Measurements from ENCODE around the gene NUSAP1.
"Not testable (repeated sequence)": the region's sequence is repeated elsewhere in the genome, so short reads cannot be mapped to it uniquely, and the experiment has no call there.

DNA sequence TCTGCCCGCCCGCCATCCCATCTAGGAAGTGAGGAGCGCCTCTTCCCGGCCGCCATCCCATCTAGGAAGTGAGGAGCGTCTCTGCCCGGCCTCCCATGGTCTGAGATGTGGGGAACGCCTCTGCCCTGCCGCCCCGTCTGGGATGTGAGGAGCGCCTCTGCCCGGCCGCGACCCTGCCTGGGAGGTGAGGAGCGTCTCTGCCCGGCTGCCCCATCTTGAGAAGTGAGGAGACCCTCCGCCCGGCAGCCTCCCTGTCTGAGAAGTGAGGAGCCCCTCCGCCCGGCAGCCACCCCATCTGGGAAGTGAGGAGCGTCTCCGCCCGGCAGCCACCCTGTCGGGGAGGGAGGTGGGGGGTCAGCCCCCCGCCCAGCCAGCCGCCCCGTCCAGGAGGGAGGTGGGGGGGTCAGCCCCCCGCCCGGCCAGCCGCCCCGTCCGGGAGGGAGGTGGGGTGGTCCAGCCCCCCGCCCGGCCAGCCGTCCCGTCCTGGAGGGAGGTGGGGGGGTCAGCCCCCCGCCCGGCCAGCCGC is 11.8 kb upstream of the NUSAP1 start:
- TF ChIP-seq POLR2A, RFX5, MAFK, NFE2L2 (IDR thresholded peaks at IDR 0.05; ENCODE audit: low read depth, low read length): not testable (repeated sequence)
- TF ChIP-seq, protein P1, sequence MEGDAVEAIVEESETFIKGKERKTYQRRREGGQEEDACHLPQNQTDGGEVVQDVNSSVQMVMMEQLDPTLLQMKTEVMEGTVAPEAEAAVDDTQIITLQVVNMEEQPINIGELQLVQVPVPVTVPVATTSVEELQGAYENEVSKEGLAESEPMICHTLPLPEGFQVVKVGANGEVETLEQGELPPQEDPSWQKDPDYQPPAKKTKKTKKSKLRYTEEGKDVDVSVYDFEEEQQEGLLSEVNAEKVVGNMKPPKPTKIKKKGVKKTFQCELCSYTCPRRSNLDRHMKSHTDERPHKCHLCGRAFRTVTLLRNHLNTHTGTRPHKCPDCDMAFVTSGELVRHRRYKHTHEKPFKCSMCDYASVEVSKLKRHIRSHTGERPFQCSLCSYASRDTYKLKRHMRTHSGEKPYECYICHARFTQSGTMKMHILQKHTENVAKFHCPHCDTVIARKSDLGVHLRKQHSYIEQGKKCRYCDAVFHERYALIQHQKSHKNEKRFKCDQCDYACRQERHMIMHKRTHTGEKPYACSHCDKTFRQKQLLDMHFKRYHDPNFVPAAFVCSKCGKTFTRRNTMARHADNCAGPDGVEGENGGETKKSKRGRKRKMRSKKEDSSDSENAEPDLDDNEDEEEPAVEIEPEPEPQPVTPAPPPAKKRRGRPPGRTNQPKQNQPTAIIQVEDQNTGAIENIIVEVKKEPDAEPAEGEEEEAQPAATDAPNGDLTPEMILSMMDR (conservative IDR thresholded peaks at IDR 0.05; ENCODE audit: low read depth, low read length), result not testable (repeated sequence)
